HG03039 (cell line): Measurements from ENCODE around the gene RPS6KA4.
"Not testable (repeated sequence)": the region's sequence is repeated elsewhere in the genome, so short reads cannot be mapped to it uniquely, and the experiment has no call there.

ENCODE experiments used
- ATAC-seq: cut with Tn5 transposase; IDR thresholded peaks from one replicate; pipeline ENCODE4 v1.9.1; 2021; ENCODE audit warnings: mild to moderate bottlenecking, moderate library complexity; ENCODE audit not compliant: unreplicated experiment

Gene RPS6KA4

DNA sequence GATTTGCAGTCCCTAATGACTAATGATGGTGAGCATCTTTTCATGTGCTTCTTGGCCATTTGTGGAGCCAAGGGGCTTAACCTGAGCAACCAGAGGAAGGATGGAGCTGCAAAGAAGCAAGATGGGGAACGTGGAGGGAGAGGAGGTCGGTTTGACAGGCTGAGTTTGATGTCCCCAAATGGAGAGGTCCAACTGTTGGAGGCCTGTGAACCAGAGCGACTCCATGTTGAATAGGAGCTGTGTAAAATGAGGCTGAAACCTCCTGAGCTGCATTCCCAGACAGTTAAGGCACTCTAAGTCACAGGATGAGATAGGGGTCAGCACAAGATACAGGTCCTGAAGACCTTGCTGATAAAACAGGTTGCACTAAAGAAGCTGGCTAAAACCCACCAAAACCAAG is 54.5 kb downstream of the RPS6KA4 start:
- no peak for ATAC-seq

GRCh38 chr11:64415286-64415685 is 56.3 kb downstream of the RPS6KA4 start:
- no peak for ATAC-seq

DNA sequence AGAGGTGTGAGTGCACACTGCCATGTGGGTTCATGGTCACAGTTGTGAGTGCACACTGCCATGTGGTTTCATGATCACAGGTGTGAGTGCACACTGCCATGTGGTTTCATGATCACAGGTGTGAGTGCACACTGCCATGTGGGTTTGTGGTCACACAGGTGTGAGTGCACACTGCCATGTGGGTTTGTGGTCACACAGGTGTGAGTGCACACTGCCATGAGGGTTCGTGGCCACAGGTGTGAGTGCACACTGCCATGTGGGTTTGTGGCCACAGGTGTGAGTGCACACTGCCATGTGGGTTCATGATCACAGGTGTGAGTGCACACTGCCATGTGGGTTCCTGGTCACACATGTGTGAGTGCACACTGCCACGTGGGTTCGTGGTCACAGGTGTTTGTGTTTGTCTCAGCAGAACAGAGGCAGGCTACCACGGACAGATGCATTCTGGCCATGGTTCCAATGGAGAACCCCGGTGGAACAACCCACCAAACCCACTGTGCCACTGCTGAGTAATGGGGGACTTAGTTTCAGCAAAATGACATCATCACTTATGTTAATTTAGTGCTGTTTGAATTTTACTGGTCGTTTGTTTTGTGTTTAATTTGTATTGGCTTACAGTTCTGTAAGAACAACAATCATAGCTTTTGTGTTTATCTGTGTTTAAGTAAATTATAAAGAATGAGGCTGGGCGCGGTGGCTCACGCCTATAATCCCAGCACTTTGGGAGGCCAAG is 57.2 kb downstream of the RPS6KA4 start:
- ATAC-seq = no peak

GRCh38 chr11:64418233-64418632 is 59.3 kb downstream of the RPS6KA4 start:
- ATAC-seq = not testable (repeated sequence)

DNA sequence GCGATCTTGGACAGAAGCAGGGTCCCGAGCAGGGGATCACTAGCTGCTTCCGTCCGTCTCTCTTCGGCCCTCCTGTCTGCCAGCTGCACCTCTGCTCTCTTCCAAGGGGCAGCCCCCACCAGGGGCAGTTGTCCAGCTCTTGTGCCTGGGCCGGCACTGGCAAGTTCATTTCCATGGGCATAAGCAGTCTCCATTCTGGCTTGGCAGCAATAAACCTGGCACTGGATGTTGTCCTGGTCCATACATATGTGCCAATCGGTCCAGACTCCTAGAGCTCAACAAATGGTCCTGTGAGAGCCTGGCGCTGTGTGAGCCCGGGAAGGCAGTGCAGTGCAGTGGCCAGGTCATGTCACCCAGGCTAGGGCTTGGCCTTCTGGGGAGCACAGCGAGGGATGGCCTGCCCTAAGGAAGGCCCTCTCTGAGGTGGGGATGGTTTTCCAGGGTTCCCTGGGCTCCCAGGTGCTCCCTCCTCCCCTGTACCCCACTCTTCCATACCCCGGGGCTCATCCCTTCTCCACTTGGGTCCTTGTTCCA is 60.4 kb downstream of the RPS6KA4 start:
- ATAC-seq = no peak

- no peak for ATAC-seq
Measured at GRCh38 chr11:64419818-64420485, 61.0 kb downstream of the RPS6KA4 start.
